Vagina (tissue), 2 donors: ENCODE data around the gene MAVS.
"Not testable (repeated sequence)": the region's sequence is repeated elsewhere in the genome, so short reads cannot be mapped to it uniquely, and the experiment has no call there.

Experiments used
- CTCF ChIP-seq, 3 experiments: fragments of 450-650 bp in 2 of 3; fragments of 200-600 bp in 1 of 3; sonication (generic) in 1 of 3; IDR thresholded peaks; one replicate each; pipeline ENCODE4 v1.5.1; 2017 to 2019; ENCODE audit warnings: antibody characterized with exemption in 3 of 3, mild to moderate bottlenecking in 2 of 3, moderate library complexity in 2 of 3
- POLR2A ChIP-seq, 2 donors: fragments of 450-650 bp; IDR thresholded peaks; one replicate each; pipeline ENCODE4 v1.6.1; 2017; ENCODE audit warnings: antibody characterized with exemption in 2 of 2, mild to moderate bottlenecking in 2 of 2, moderate library complexity in 2 of 2

- not testable (repeated sequence) for TF ChIP-seq CTCF, POLR2A (IDR thresholded peaks at IDR 0.05)
These were observed 6.4 kb upstream of the MAVS start for GRCh38 chr20:3840201-3840600.
